ENCODE results near the gene ACOT7. TPM values are rescaled to one million over a fixed set of nuclear protein-coding genes. Genes with fewer than 3 reads are reported as not detected.
A peak's percentile ranks its signal among the peaks of the same experiment; 100 is the strongest.

ACOT7 gene
- total RNA-seq, 2 donors from 2014 or later = 6.6 to 10.7 TPM

- Histone ChIP-seq H3K27me3 (no peaks in the 10 kb centered on the region), H3K4me3 (no peak overlapping the region), H3K9me3 (no peaks in the 10 kb centered on the region), H3K27ac (no peak overlapping the region), H3K4me1 (peaks cover 0 to 46% of the 10 kb centered on the region in 2 donors), H3K36me3 (no peaks in the 10 kb centered on the region)
- no peak for TF ChIP-seq CTCF (IDR thresholded peaks at IDR 0.05)
- DNase-seq (ENCODE audit: low spot score) = no peak
These were observed 36.2 kb downstream of the ACOT7 start for GRCh38 chr1:6357243-6357936.

- Histone ChIP-seq H3K4me3 (no peak overlapping the region), H3K36me3 (no peaks in the 10 kb centered on the region), H3K4me1 (peaks cover 0 to 54% of the 10 kb centered on the region in 2 donors), H3K27ac (no peak overlapping the region), H3K27me3 (no peaks in the 10 kb centered on the region), H3K9me3 (no peaks in the 10 kb centered on the region)
- no peak for TF ChIP-seq CTCF (IDR thresholded peaks at IDR 0.05)
- DNase-seq (ENCODE audit: low spot score) = no peak
These were observed 37.9 kb downstream of the ACOT7 start for GRCh38 chr1:6355621-6356020.

- Histone ChIP-seq H3K27me3 (no peaks in the 10 kb centered on the region), H3K27ac (no peak overlapping the region), H3K4me3 (no peak overlapping the region), H3K4me1 (peaks cover 0 to 52% of the 10 kb centered on the region in 2 donors), H3K36me3 (no peaks in the 10 kb centered on the region), H3K9me3 (no peaks in the 10 kb centered on the region)
- TF ChIP-seq CTCF (IDR thresholded peaks at IDR 0.05) = no peak
- DNase-seq (ENCODE audit: low spot score) = no peak
These were observed 38.8 kb downstream of the ACOT7 start for GRCh38 chr1:6354659-6355317.

GRCh38 chr1:6353955-6354658 is 39.5 kb downstream of the ACOT7 start:
- Histone ChIP-seq H3K36me3 (no peaks in the 10 kb centered on the region), H3K4me3 (no peak overlapping the region), H3K4me1 (peaks cover 0 to 45% of the 10 kb centered on the region in 2 donors), H3K27me3 (no peaks in the 10 kb centered on the region), H3K27ac (peak overlapping the region; percentile 59 to 63), H3K9me3 (no peaks in the 10 kb centered on the region)
- TF ChIP-seq CTCF (IDR thresholded peaks at IDR 0.05) = no peak
- DNase-seq (ENCODE audit: low spot score) = peak; percentile 63

- peaks cover 0 to 40% of the 10 kb centered on the region in 2 donors for H3K4me1 ChIP-seq
- H3K27me3 ChIP-seq = no peaks in the 10 kb centered on the region
- H3K36me3 ChIP-seq = no peaks in the 10 kb centered on the region
- peak overlapping the region; percentile 59 to 63 for H3K27ac ChIP-seq
- no peak overlapping the region for H3K4me3 ChIP-seq
- DNase-seq (ENCODE audit: low spot score) = no peak
- H3K9me3 ChIP-seq = no peaks in the 10 kb centered on the region
- no peak for TF ChIP-seq CTCF (IDR thresholded peaks at IDR 0.05)
These were observed 40.0 kb downstream of the ACOT7 start for GRCh38 chr1:6353619-6353954.
